ENCODE results near the gene CDK17. TPM values are rescaled to one million over a fixed set of nuclear protein-coding genes. Genes with fewer than 3 reads are reported as not detected.

Gene CDK17
- total and polyA plus RNA-seq, 7 donors: 4.6 to 117 (median 63.2) TPM

- H3K27ac ChIP-seq: no peak overlapping the region
- no peak for TF ChIP-seq EP300 (IDR thresholded peaks at IDR 0.05)
- no peak for TF ChIP-seq CTCF (IDR thresholded peaks at IDR 0.05)
- no peak for TF ChIP-seq POLR2AphosphoS5 (IDR thresholded peaks at IDR 0.05)
- no peak for TF ChIP-seq POLR2A (IDR thresholded peaks at IDR 0.05)
- WGBS, 2 donors: 93 to 99% methylated on average over 1 of the region's 1 CpG
- no peak for DNase-seq
- H3K4me3 ChIP-seq: no peak overlapping the region
- peaks cover 0 to 35% (median 0%) of the 10 kb centered on the region in 4 donors for H3K36me3 ChIP-seq
- no peaks in the 10 kb centered on the region for H3K27me3 ChIP-seq
- intact Hi-C loops (cut with DNase I): no loop called here
- H3K9me3 ChIP-seq: no peaks in the 10 kb centered on the region
- peaks cover 0 to 18% (median 14%) of the 10 kb centered on the region in 4 donors for H3K4me1 ChIP-seq
These were observed 134.4 kb downstream of the CDK17 start for GRCh38 chr12:96265836-96266235.

GRCh38 chr12:96265400-96265799 lies 134.8 kb downstream of the CDK17 start:
- H3K4me3 ChIP-seq: no peak overlapping the region
- H3K9me3 ChIP-seq: no peaks in the 10 kb centered on the region
- H3K27me3 ChIP-seq: no peaks in the 10 kb centered on the region
- DNase-seq: no peak
- H3K27ac ChIP-seq: no peak overlapping the region
- peaks cover 0 to 18% (median 14%) of the 10 kb centered on the region in 4 donors for H3K4me1 ChIP-seq
- peaks cover 0 to 31% (median 0%) of the 10 kb centered on the region in 4 donors for H3K36me3 ChIP-seq
- WGBS, 2 donors: 94 to 95% methylated on average over 2 of the region's 2 CpGs
- intact Hi-C loops (cut with DNase I): no loop called here
- TF ChIP-seq POLR2AphosphoS5 (IDR thresholded peaks at IDR 0.05): no peak
- no peak for TF ChIP-seq CTCF (IDR thresholded peaks at IDR 0.05)
- no peak for TF ChIP-seq EP300 (IDR thresholded peaks at IDR 0.05)
- TF ChIP-seq POLR2A (IDR thresholded peaks at IDR 0.05): no peak

GRCh38 chr12:96263449-96263902 lies 136.8 kb downstream of the CDK17 start:
- 76 to 80% methylated on average over 11 of the region's 11 CpGs for WGBS, 2 donors
- peak overlapping the region; percentile 14 to 49 (median 48) for H3K27ac ChIP-seq
- intact Hi-C loops (cut with DNase I): no loop called here

GRCh38 chr12:96261557-96261956 lies 138.7 kb downstream of the CDK17 start:
- peaks cover 0 to 6% (median 0%) of the 10 kb centered on the region in 4 donors for H3K36me3 ChIP-seq
- DNase-seq: no peak
- TF ChIP-seq POLR2A (IDR thresholded peaks at IDR 0.05) (no peak), EP300 (IDR thresholded peaks at IDR 0.05) (no peak), POLR2AphosphoS5 (IDR thresholded peaks at IDR 0.05) (no peak), CTCF (IDR thresholded peaks at IDR 0.05) (no peak)
- H3K9me3 ChIP-seq: no peaks in the 10 kb centered on the region
- 95 to 97% methylated on average over 5 of the region's 5 CpGs for WGBS, 2 donors
- H3K27me3 ChIP-seq: no peaks in the 10 kb centered on the region
- H3K4me1 ChIP-seq: peaks cover 0 to 43% (median 39%) of the 10 kb centered on the region in 4 donors
- no peak overlapping the region for H3K4me3 ChIP-seq
- H3K27ac ChIP-seq: peak overlapping the region in 2 of 4 donors; percentile 48 to 49
- intact Hi-C loops (cut with DNase I): no loop called here

More at GRCh38 chr12:96263449-96263902, 136.8 kb downstream of the CDK17 start:
- TF ChIP-seq EP300 (IDR thresholded peaks at IDR 0.05) (no peak), POLR2AphosphoS5 (IDR thresholded peaks at IDR 0.05) (peak in 2 of 4 donors; percentile 19 to 28)
- DNase-seq: no peak
- H3K4me1 ChIP-seq: peaks cover 0 to 24% (median 20%) of the 10 kb centered on the region in 4 donors
- no peaks in the 10 kb centered on the region for H3K27me3 ChIP-seq
- peaks cover 0 to 14% (median 0%) of the 10 kb centered on the region in 4 donors for H3K36me3 ChIP-seq
- no peaks in the 10 kb centered on the region for H3K9me3 ChIP-seq
- no peak overlapping the region for H3K4me3 ChIP-seq

- Histone ChIP-seq H3K4me3 (no peak overlapping the region), H3K27ac (peak overlapping the region in 2 of 4 donors; percentile 1 to 9), H3K36me3 (peaks cover 0 to 6% (median 0%) of the 10 kb centered on the region in 4 donors), H3K27me3 (no peaks in the 10 kb centered on the region), H3K9me3 (no peaks in the 10 kb centered on the region), H3K4me1 (peaks cover 0 to 49% (median 45%) of the 10 kb centered on the region in 4 donors)
- intact Hi-C loops (cut with DNase I): no loop called here
- no peak for DNase-seq
- WGBS, 2 donors: 94 to 96% methylated on average over 3 of the region's 3 CpGs
- TF ChIP-seq POLR2A (IDR thresholded peaks at IDR 0.05) (no peak), POLR2AphosphoS5 (IDR thresholded peaks at IDR 0.05) (peak in 1 of 4 donors; percentile 13)
These were observed 139.6 kb downstream of the CDK17 start for GRCh38 chr12:96260644-96261043.
